ENCODE measurements around the gene CASS4. TPM values are rescaled to one million over a fixed set of nuclear protein-coding genes. Genes with fewer than 3 reads are reported as not detected.
A peak's percentile ranks its signal among the peaks of the same experiment; 100 is the strongest.

Gene CASS4
- total RNA-seq, 3 donors from 2014 or later (not counting 1 experiment from before 2014, with no cell fraction given) = 9.3 to 13.8 (median 13.4) TPM

GRCh38 chr20:56431471-56431870 lies 19.4 kb downstream of the CASS4 start:
- WGBS (ENCODE audit: insufficient coverage) = 100% methylated on average over 1 of the region's 3 CpGs
- no peak for ATAC-seq
- Mint-ChIP-seq H3K9me3 (no peaks in the 10 kb centered on the region), H3K4me3 (no peak overlapping the region), H3K27ac (no peak overlapping the region), H3K27me3 (ENCODE audit: low read depth in 2 of 2) (no peaks in the 10 kb centered on the region), H3K4me1 (peaks cover 53 to 56% of the 10 kb centered on the region in 2 donors), H3K36me3 (no peaks in the 10 kb centered on the region)
- H3K4me1 ChIP-seq (ENCODE audit: control insufficient read depth, insufficient read depth, low read length) = peaks cover 39% of the 10 kb centered on the region
- no peak overlapping the region for H3K27ac ChIP-seq (ENCODE audit: low read length)
- intact Hi-C loops (cut with micrococcal nuclease) = no loop called here
- H3K4me3 ChIP-seq (ENCODE audit: low read length) = no peak overlapping the region
- DNase-seq = no peak
- H3K9me3 ChIP-seq (ENCODE audit: control insufficient read depth, insufficient read depth, low read length) = no peaks in the 10 kb centered on the region
- no peaks in the 10 kb centered on the region for H3K27me3 ChIP-seq (ENCODE audit: control insufficient read depth, insufficient read depth, low read length)
- H3K36me3 ChIP-seq (ENCODE audit: control insufficient read depth, insufficient read depth, low read length) = no peaks in the 10 kb centered on the region
- no peak for TF ChIP-seq CTCF (IDR thresholded peaks at IDR 0.05)

GRCh38 chr20:56433221-56433879 lies 21.3 kb downstream of the CASS4 start:
- H3K4me3 Mint-ChIP-seq = peak overlapping the region; percentile 81
- H3K4me1 ChIP-seq (ENCODE audit: control insufficient read depth, insufficient read depth, low read length) = peaks cover 42% of the 10 kb centered on the region
- ATAC-seq (peak; percentile 12 to 24 (median 18)), DNase-seq (no peak)
- H3K27ac Mint-ChIP-seq = peak overlapping the region; percentile 85 to 92
- H3K36me3 Mint-ChIP-seq = no peaks in the 10 kb centered on the region
- H3K27me3 Mint-ChIP-seq (ENCODE audit: low read depth in 2 of 2) = no peaks in the 10 kb centered on the region
- H3K9me3 ChIP-seq (ENCODE audit: control insufficient read depth, insufficient read depth, low read length) = no peaks in the 10 kb centered on the region
- no peaks in the 10 kb centered on the region for H3K27me3 ChIP-seq (ENCODE audit: control insufficient read depth, insufficient read depth, low read length)
- no peaks in the 10 kb centered on the region for H3K9me3 Mint-ChIP-seq
- intact Hi-C loops (cut with micrococcal nuclease) = no loop called here
- H3K4me3 ChIP-seq (ENCODE audit: low read length) = no peak overlapping the region
- H3K36me3 ChIP-seq (ENCODE audit: control insufficient read depth, insufficient read depth, low read length) = no peaks in the 10 kb centered on the region
- 95% methylated on average over 3 of the region's 3 CpGs for WGBS (ENCODE audit: insufficient coverage)
- peaks cover 50 to 51% of the 10 kb centered on the region in 2 donors for H3K4me1 Mint-ChIP-seq
- H3K27ac ChIP-seq (ENCODE audit: low read length) = peak overlapping the region; percentile 38
- no peak for TF ChIP-seq CTCF (IDR thresholded peaks at IDR 0.05)

- DNase-seq = peak in 1 of 2 donors; percentile 37
- WGBS (ENCODE audit: insufficient coverage) = 49% methylated on average over 4 of the region's 6 CpGs
- H3K4me1 Mint-ChIP-seq = peaks cover 50 to 51% of the 10 kb centered on the region in 2 donors
- intact Hi-C loops (cut with micrococcal nuclease) = no loop called here
- Histone ChIP-seq H3K27me3 (ENCODE audit: control insufficient read depth, insufficient read depth, low read length) (no peaks in the 10 kb centered on the region), H3K9me3 (ENCODE audit: control insufficient read depth, insufficient read depth, low read length) (no peaks in the 10 kb centered on the region), H3K4me3 (ENCODE audit: low read length) (no peak overlapping the region), H3K36me3 (ENCODE audit: control insufficient read depth, insufficient read depth, low read length) (no peaks in the 10 kb centered on the region), H3K4me1 (ENCODE audit: control insufficient read depth, insufficient read depth, low read length) (peaks cover 43% of the 10 kb centered on the region), H3K27ac (ENCODE audit: low read length) (peak overlapping the region; percentile 38)
- no peaks in the 10 kb centered on the region for H3K27me3 Mint-ChIP-seq (ENCODE audit: low read depth in 2 of 2)
- TF ChIP-seq CTCF (IDR thresholded peaks at IDR 0.05) = no peak
- peak; percentile 75 to 93 (median 87) for ATAC-seq
- H3K36me3 Mint-ChIP-seq = no peaks in the 10 kb centered on the region
- H3K27ac Mint-ChIP-seq = peak overlapping the region; percentile 85 to 92
- H3K4me3 Mint-ChIP-seq = peak overlapping the region; percentile 81
- no peaks in the 10 kb centered on the region for H3K9me3 Mint-ChIP-seq
These were observed 21.8 kb downstream of the CASS4 start for GRCh38 chr20:56433880-56434255.

Measured in natural killer cell (primary cell).